Measurements from ENCODE around the gene SORBS1.

DNA sequence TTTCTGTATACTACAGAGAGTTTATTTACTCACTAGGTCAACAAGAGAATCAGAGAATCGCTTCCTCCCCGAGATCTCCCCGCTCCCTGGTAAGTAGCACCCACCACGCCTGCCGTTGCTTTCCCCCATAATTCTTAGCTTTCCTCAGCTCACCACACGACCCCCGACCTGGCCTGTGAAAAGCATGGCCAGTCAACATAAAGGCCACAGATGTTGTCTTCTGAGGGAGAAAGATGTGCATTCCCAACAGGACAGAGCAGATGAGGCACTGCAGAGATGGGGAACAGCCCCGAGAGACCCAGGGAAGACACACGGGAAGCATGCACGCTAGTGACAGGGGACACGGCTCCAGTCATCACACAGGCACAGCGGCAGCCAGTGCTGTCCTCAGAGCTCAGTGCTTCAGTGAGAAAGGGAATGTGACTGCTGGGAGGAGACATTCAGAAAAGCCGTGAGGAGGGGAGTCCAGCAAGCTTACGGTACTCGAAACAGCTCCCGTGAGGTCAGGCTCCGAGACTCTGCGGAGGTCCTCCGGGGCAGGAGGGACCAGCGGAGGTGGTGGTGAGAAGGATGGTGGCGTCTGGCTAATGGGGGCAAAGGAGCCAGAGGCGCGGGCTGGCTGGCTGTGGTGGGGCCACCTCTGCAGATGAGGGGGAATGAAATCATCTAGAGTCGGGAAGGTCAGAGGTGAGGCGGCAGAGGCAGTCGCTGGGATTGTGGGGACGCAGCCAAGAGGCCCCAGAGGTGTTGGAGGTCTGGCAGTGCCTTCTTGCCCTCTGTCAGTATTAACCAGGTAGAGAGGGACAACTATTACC, 146.9 kb downstream of the SORBS1 start:
- no peak for TF ChIP-seq RNF2 (IDR thresholded peaks at IDR 0.05)
- TF ChIP-seq, protein P1, sequence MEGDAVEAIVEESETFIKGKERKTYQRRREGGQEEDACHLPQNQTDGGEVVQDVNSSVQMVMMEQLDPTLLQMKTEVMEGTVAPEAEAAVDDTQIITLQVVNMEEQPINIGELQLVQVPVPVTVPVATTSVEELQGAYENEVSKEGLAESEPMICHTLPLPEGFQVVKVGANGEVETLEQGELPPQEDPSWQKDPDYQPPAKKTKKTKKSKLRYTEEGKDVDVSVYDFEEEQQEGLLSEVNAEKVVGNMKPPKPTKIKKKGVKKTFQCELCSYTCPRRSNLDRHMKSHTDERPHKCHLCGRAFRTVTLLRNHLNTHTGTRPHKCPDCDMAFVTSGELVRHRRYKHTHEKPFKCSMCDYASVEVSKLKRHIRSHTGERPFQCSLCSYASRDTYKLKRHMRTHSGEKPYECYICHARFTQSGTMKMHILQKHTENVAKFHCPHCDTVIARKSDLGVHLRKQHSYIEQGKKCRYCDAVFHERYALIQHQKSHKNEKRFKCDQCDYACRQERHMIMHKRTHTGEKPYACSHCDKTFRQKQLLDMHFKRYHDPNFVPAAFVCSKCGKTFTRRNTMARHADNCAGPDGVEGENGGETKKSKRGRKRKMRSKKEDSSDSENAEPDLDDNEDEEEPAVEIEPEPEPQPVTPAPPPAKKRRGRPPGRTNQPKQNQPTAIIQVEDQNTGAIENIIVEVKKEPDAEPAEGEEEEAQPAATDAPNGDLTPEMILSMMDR (IDR thresholded peaks at IDR 0.05 in 2 of 3, conservative IDR thresholded peaks at IDR 0.05 in 1 of 3; ENCODE audit: insufficient read depth in 2 of 3, low read depth in 1 of 3, low read length in 3 of 3): no peak
- no peak for TF ChIP-seq EP300 (IDR thresholded peaks at IDR 0.05; ENCODE audit: low read length)
- TF ChIP-seq ZNF3 (CRISPR knock-in tag; IDR thresholded peaks at IDR 0.05): no peak
- no peak for TF ChIP-seq NR2F6 (CRISPR knock-in tag; IDR thresholded peaks at IDR 0.05)
- TF ChIP-seq MAFK (IDR thresholded peaks at IDR 0.05; ENCODE audit: low read length): no peak
- TF ChIP-seq CHD2 (IDR thresholded peaks at IDR 0.05; ENCODE audit: low read depth, low read length): no peak
- TF ChIP-seq, protein P2, sequence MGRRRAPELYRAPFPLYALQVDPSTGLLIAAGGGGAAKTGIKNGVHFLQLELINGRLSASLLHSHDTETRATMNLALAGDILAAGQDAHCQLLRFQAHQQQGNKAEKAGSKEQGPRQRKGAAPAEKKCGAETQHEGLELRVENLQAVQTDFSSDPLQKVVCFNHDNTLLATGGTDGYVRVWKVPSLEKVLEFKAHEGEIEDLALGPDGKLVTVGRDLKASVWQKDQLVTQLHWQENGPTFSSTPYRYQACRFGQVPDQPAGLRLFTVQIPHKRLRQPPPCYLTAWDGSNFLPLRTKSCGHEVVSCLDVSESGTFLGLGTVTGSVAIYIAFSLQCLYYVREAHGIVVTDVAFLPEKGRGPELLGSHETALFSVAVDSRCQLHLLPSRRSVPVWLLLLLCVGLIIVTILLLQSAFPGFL (CRISPR knock-in tag; IDR thresholded peaks at IDR 0.05): no peak
- no peak for TF ChIP-seq TCF3 (CRISPR knock-in tag; IDR thresholded peaks at IDR 0.05)
- TF ChIP-seq MED1 (CRISPR knock-in tag; IDR thresholded peaks at IDR 0.05; ENCODE audit: borderline replicate concordance): no peak
- no peak for TF ChIP-seq EZH2 (IDR thresholded peaks at IDR 0.05; ENCODE audit: borderline replicate concordance, low read depth, low read length)
- no peak for TF ChIP-seq BHLHE40 (IDR thresholded peaks at IDR 0.05; ENCODE audit: low read length)
- TF ChIP-seq PHF8 (IDR thresholded peaks at IDR 0.05; ENCODE audit: borderline replicate concordance, low read length): no peak
